Nephron progenitor cell (in vitro differentiated cells): ENCODE data around the gene SSR4.
A peak's percentile ranks its signal among the peaks of the same experiment; 100 is the strongest.

ENCODE experiments used
- DNase-seq: peaks from one replicate; pipeline ENCODE4 v3.0.0; 2021
- H3K27ac Mint-ChIP-seq: 2 replicates; pipeline ENCODE4 v1.8.0; 2021; ENCODE audit warnings: mild to moderate bottlenecking, moderate library complexity, mixed read lengths
- H3K27me3 Mint-ChIP-seq: 2 replicates; pipeline ENCODE4 v1.8.0; 2021; ENCODE audit warnings: mild to moderate bottlenecking, low read depth, mixed read lengths; ENCODE audit not compliant: poor library complexity
- H3K36me3 Mint-ChIP-seq: 2 replicates; pipeline ENCODE4 v1.8.0; 2021; ENCODE audit warnings: low read depth, mixed read lengths
- H3K4me1 Mint-ChIP-seq: 2 replicates; pipeline ENCODE4 v1.8.0; 2021; ENCODE audit warnings: mixed read lengths
- H3K4me3 Mint-ChIP-seq: 2 replicates; pipeline ENCODE4 v1.8.0; 2021; ENCODE audit warnings: mild to moderate bottlenecking, moderate library complexity, mixed read lengths
- H3K9me3 Mint-ChIP-seq: 2 replicates; pipeline ENCODE4 v1.8.0; 2021; ENCODE audit warnings: mild to moderate bottlenecking, moderate library complexity, mixed read lengths
- CTCF ChIP-seq: fragments of 200-600 bp; sonication (generic); IDR thresholded peaks from 2 replicates; pipeline ENCODE4 v1.5.0; 2021; ENCODE audit warnings: antibody characterized with exemption

Gene SSR4

GRCh38 chrX:153761863-153762262 is 32.6 kb upstream of the SSR4 start:
- peaks cover 56% of the 10 kb centered on the region for H3K9me3 Mint-ChIP-seq
- no peak overlapping the region for H3K27ac Mint-ChIP-seq
- no peaks in the 10 kb centered on the region for H3K36me3 Mint-ChIP-seq
- H3K4me3 Mint-ChIP-seq, result no peak overlapping the region
- H3K27me3 Mint-ChIP-seq, result peaks cover 18% of the 10 kb centered on the region
- TF ChIP-seq CTCF, result no peak
- DNase-seq, result no peak
- peaks cover 7% of the 10 kb centered on the region for H3K4me1 Mint-ChIP-seq

GRCh38 chrX:153762626-153763173 is 31.8 kb upstream of the SSR4 start:
- H3K27me3 Mint-ChIP-seq, result peaks cover 12% of the 10 kb centered on the region
- H3K36me3 Mint-ChIP-seq, result no peaks in the 10 kb centered on the region
- no peak overlapping the region for H3K4me3 Mint-ChIP-seq
- DNase-seq, result no peak
- TF ChIP-seq CTCF, result no peak
- peaks cover 49% of the 10 kb centered on the region for H3K9me3 Mint-ChIP-seq
- no peak overlapping the region for H3K27ac Mint-ChIP-seq
- peaks cover 7% of the 10 kb centered on the region for H3K4me1 Mint-ChIP-seq

GRCh38 chrX:153763298-153763932 is 31.1 kb upstream of the SSR4 start:
- Mint-ChIP-seq H3K27ac (no peak overlapping the region), H3K9me3 (peaks cover 46% of the 10 kb centered on the region), H3K4me3 (no peak overlapping the region), H3K27me3 (peaks cover 11% of the 10 kb centered on the region), H3K36me3 (no peaks in the 10 kb centered on the region), H3K4me1 (peaks cover 7% of the 10 kb centered on the region)
- TF ChIP-seq CTCF, result no peak
- no peak for DNase-seq

GRCh38 chrX:153763989-153764755 is 30.3 kb upstream of the SSR4 start, which contains the start of gene PLXNB3:
PLXNB3 (plus strand) TSS chrX:153764249; CDS start chrX:153765536, 1,287 bp downstream.
- Mint-ChIP-seq H3K36me3 (no peaks in the 10 kb centered on the region), H3K4me1 (peaks cover 7% of the 10 kb centered on the region), H3K4me3 (no peak within 1 kb of the TSS), H3K27ac (no peak within 1 kb of the TSS), H3K9me3 (peaks cover 46% of the 10 kb centered on the region), H3K27me3 (peaks cover 11% of the 10 kb centered on the region)
- DNase-seq, result peak; percentile 74
- peak; percentile 63 for TF ChIP-seq CTCF

- H3K9me3 Mint-ChIP-seq, result peaks cover 45% of the 10 kb centered on the region
- peaks cover 7% of the 10 kb centered on the region for H3K4me1 Mint-ChIP-seq
- no peak for DNase-seq
- no peak for TF ChIP-seq CTCF
- H3K4me3 Mint-ChIP-seq, result no peak overlapping the region
- no peaks in the 10 kb centered on the region for H3K36me3 Mint-ChIP-seq
- no peak overlapping the region for H3K27ac Mint-ChIP-seq
- H3K27me3 Mint-ChIP-seq, result peaks cover 9% of the 10 kb centered on the region
Observed at GRCh38 chrX:153764786-153765137, 29.7 kb upstream of the SSR4 start.
